IPS-18c (cell line): ENCODE measurements around the gene ESR1.
"Not testable (repeated sequence)": the region's sequence is repeated elsewhere in the genome, so short reads cannot be mapped to it uniquely, and the experiment has no call there.

Experiments
- H3K4me3 ChIP-seq: 2 replicates; pipeline ENCODE4 v1.7.0; 2013; ENCODE audit warnings: low read depth, mild to moderate bottlenecking, low read length, moderate library complexity; ENCODE audit not compliant: insufficient read depth
- H3K9me3 ChIP-seq: one replicate; pipeline ENCODE4 v1.6.1; 2013; ENCODE audit warnings: mild to moderate bottlenecking, low read length, moderate library complexity; ENCODE audit not compliant: control insufficient read depth, insufficient read depth

Gene ESR1

DNA sequence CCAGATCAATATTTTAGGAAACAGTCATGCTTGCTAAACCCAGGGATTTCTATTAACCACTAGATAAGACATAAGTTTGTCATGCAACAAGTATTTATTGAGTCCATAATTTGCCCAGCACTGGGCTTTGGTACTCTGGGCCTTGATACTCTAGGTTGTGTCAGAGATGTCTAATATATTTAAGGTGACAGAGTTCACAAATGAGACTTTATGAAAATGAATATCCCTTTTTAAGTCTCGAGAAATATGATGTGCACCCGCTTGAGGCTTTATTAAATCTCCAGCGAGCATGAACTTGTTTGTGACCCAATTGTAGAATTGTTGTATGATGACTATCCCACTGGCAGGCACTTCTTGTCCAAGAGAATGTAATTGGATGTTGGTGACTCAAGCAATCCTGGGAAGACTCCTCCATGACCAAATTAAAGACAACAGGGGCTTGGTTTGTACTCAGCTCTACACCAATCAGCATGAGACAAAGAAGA lies 109.2 kb downstream of the ESR1 start:
- Histone ChIP-seq H3K4me3 (no peak overlapping the region), H3K9me3 (no peaks in the 10 kb centered on the region)

DNA sequence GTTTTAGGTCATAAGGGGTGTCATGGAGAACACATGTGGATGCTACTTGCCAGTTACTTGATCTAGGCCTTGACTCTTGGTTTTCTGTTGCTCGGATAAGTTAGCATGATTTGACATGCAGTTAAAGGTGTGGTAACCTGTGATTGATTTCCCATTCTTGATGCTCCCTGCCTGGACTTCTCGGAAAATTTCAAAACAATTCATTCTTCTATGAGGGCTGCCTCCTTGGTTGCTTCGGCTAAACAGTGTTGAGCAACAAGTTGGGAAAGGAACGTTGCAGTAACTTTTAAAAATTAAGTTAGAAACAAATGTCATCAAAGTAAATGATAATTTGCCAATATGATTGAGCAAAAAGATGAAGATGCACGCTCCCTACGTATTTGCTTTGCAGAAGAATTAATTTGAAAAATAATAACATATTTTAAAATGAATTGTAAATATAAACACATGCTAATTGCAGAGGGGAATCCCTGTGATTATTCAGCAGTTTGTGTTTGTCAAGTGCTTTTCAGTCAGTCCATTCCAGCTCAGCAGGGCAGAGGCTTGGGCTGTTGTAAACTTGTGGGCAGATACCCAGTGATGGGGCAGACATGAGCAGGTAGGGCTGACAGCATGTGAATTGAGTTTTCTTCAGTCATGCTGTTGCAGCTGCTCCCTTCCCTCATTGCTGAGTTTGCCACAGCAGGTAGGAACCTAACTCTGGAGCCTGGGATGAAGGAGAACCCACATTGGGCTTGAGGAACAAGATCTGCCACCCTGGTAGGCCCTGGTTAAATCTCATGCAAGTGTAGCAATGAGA lies 110.2 kb downstream of the ESR1 start:
- H3K4me3 ChIP-seq = no peak overlapping the region
- no peaks in the 10 kb centered on the region for H3K9me3 ChIP-seq

DNA sequence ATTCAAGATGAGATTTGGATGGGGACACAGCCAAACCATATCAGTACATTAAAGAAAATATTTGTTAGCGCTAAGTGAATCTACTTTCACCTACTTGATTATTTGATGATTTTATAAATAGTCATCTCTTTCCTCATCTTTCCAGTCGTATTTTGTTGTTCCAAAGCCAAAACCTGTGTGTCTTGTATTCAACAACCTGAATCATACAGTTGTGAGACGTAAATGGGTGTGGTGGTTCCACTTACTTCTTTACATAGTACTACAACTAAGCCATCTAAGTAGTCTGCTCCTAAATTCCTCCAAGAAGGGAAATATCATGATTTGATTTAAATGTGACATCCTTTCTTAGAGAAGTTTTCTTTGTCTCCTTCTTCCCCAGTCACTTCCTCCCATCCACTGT lies 132.8 kb downstream of the ESR1 start:
- no peaks in the 10 kb centered on the region for H3K9me3 ChIP-seq
- no peak overlapping the region for H3K4me3 ChIP-seq

DNA sequence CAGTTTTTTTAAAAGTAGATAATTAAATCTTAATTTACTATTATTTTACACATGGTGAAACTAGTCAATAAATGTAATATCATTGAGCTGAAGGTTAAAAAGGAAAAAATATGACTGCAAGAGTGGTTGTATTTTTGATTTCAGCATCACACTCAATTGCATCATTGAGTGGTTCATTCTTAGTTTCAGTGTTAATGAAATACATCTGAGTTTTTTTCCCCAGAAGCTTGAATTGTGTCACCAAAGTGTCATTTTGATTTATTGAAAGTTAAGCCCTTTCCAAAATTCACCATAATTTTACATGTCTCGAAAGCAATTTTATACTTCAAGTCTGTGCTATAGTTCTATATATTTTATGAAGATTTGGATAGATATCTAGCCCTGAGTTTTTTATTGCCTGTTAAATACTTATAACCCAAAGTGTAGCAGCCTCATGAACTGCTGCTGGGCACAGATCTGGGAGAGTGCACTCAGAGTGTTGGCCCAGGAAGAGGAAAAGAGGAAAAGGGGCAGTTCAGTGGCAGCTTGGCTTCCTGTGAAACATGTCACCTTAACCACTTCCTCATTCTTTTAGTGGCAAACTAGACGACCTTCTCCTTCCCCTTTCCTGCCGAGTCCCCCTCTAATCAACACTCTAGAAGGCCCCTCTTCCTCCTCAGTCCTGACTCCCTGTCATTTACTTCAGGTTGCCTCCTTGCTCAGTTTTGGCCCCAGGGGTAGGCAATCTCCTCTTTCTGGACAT lies 140.7 kb downstream of the ESR1 start:
- Histone ChIP-seq H3K9me3 (no peaks in the 10 kb centered on the region), H3K4me3 (no peak overlapping the region)

DNA sequence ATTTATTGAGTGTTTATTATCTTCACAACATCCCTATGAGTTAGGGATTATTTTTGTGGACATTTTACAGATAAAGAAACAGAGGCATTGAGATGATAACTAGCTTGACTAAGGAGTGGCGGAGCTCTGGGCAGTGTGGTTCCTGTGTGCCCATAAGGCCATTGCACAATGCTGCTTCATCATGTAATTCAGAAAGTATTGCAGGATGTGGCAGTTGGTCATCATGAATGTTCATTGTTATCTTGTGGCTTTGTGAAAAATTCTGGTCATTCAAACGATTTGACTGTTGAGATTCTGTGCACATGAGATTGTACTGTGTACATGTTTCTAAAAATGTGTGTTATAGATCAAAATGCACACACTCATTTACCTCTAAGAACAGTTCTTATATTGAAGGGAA lies 150.8 kb downstream of the ESR1 start:
- no peaks in the 10 kb centered on the region for H3K9me3 ChIP-seq
- H3K4me3 ChIP-seq = no peak overlapping the region

DNA sequence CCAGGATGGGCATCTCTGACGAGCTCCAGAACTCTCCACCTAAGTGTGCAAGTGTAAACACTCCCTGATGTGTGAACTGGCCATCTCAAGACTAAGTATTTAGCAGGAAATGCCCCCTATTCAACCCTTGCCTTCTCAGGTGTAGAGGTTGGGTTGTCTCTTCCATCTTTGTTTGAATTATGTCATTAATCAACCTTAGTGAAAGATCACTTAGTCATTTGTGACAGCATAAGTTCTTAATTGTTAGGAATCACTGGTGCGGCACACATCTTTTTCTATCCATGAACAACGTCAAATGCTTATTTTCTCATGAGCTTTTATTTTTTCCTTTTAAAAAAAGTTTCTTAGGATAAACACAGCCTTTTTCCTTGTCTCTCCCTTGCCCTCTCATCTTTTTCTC lies 151.6 kb downstream of the ESR1 start:
- no peaks in the 10 kb centered on the region for H3K9me3 ChIP-seq

DNA sequence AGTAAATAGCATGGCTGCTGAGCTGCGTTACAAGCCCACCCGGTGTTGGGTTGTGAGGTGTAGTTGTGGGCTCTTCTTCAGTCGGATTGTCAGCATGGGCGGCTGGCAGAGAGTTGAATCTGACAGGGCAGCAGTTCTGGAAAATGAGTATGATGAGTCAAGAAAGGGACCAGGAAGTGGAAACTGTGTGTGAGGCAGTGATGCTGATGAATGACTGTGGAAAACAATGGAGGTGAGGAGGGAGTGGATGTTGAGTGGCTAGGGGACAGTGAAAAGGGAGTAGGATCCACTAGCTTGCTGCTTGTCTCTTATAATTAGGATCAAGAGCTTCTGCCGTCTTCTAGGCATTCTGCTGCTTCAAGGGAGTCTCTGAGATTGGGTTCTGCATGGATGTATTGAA lies 154.3 kb downstream of the ESR1 start:
- no peak overlapping the region for H3K4me3 ChIP-seq

More for the DNA sequence above, 151.6 kb downstream of the ESR1 start:
- no peak overlapping the region for H3K4me3 ChIP-seq

DNA sequence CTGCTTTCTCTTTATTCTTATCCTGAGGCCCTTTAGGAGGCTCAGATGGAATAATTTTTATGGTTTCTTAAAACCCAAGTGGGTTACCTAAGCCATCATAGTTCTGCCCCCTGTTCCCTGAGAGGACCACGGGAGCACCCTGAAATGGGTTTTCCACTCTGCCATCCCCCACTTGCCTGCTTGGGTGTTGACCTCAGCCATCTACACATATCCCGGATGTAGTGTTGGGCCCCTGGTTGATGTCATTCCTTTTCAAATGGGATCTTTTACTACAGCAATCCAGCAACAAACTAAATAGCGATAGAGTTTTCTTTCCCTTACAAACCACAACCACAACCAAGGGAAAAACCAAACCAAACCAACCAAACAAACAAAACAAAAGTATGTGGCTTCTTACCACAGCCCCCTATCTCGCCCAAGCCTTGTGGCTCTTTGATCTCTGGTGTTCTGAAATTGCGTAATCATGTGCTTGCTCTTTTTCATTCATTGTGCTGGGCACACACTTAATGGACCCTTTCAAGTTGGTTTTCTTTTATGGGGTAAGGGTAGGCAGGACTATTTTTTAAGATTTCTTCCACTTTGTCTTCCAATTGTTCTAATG lies 154.9 kb downstream of the ESR1 start:
- no peak overlapping the region for H3K4me3 ChIP-seq
- no peaks in the 10 kb centered on the region for H3K9me3 ChIP-seq

More for the DNA sequence above, 154.3 kb downstream of the ESR1 start:
- H3K9me3 ChIP-seq = no peaks in the 10 kb centered on the region

DNA sequence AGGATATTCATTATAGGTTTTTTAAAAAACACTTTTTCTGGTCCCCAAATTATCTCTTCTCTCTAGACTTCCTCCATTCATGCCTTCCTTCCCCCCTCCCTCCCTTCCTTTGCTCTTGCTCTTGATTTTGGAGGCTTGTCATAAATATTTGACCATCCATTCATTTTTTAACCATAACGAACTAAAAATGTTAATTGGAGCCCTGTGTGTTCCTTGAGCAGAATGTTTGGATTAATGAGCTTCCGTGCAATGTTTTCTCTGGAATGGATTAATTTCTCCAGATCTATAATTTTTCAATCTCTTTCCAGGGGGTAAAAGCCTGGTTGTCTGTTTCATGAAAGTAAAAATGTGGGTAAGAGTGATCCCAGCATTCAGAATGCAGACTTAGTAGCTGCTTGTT lies 155.5 kb downstream of the ESR1 start:
- Histone ChIP-seq H3K4me3 (no peak overlapping the region), H3K9me3 (no peaks in the 10 kb centered on the region)

DNA sequence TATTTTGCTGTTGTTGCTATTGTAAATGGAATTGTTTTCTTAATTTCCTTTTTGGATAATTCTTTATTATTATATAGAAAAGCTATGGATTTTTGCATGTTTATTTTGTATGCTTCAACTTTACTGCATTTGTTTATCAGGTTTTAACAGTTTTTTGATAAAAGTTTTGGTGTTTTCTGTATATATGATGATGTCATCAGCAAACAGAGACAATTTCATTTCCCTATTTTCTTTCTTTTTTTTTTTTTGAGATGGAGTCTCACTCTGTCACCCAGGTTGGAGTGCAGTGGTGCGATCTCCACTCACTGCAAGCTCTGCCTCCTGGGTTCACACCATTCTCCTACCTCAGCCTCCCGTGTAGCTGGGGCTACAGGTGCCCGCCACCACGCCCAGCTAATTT lies 156.9 kb downstream of the ESR1 start:
- H3K9me3 ChIP-seq = not testable (repeated sequence)

DNA sequence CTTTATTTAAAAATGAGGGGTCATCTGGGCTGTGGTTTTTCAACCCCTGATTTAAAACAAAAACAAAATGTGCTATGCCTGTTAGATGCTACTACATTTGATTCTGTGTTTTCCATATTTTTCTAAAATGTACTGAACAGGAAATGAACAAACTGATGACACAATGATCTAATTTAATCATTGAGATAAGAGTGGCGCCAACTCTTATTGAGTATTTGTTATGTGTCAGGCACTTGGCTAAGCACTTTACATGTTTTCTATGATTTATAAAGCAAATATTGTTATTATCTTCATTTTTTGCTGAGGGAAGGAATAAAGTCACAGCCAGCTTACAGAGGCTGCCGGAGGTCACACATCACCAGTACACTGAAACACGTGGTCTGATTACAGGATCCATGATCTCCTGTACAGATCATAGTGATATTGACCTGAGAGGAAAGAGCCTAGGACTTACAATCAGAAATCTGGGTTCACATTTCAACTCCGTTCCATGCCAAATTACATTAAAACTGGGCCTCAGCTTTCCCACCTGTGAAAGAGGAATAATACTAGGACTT lies 166.7 kb downstream of the ESR1 start:
- Histone ChIP-seq H3K4me3 (no peak overlapping the region), H3K9me3 (no peaks in the 10 kb centered on the region)

More for the DNA sequence above, 156.9 kb downstream of the ESR1 start:
- not testable (repeated sequence) for H3K4me3 ChIP-seq

DNA sequence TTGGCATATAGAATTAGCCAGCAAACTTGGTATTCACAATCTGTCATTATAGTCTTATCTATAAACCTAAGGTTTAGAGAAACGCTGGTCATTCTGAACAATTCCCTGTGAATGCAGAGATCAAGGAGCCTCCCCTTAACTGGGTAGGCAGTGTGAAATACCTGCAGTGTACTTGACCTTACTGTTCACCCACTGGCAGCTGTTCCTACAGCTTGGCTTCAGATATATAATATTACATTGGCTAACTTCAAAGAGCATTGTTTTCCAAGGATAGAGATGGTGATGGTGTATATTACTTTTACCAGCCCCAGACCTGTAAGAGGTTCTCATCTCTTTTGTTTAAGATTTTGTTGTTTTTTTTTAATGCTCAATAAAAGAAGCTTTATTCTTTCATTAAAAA lies 168.3 kb downstream of the ESR1 start:
- Histone ChIP-seq H3K4me3 (no peak overlapping the region), H3K9me3 (no peaks in the 10 kb centered on the region)

DNA sequence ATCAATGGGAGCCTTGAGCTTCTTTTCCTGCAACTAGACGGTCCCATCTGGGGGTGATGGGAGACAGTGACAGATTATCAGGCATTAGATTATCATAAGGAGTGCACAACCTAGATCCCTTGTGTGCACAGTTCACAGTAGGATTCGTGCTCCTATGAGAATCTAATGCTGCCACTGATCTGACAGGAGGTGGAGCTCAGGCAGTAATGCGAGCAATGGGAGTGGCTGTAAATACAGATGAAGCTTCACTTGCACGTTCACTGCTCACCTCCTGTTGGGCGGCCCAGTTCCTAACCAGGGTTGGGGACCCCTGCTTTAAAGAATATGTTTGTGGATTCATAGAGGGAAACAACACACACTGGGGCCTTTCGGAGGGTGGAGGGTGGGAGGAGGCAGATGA lies 180.7 kb downstream of the ESR1 start:
- not testable (repeated sequence) for H3K4me3 ChIP-seq, H3K9me3 ChIP-seq

DNA sequence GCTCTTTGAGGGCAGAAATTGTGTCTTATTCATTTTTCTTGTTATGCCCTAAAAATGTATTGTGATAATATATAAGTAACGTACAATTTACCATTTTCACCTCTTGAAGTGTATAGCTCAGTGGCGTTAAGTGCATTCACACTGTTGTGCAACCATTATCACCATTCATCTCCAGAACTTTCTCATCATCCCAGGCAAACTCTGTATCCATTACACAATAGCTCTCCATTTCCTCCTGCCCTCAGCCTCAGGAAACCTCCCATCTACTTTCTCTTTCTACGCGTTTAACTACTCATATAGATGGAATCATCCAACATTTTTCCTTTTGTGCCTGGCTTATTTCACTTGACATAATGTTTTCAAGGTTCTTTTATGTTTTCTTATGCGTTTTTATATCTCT lies 184.6 kb downstream of the ESR1 start:
- Histone ChIP-seq H3K9me3 (no peaks in the 10 kb centered on the region), H3K4me3 (no peak overlapping the region)

DNA sequence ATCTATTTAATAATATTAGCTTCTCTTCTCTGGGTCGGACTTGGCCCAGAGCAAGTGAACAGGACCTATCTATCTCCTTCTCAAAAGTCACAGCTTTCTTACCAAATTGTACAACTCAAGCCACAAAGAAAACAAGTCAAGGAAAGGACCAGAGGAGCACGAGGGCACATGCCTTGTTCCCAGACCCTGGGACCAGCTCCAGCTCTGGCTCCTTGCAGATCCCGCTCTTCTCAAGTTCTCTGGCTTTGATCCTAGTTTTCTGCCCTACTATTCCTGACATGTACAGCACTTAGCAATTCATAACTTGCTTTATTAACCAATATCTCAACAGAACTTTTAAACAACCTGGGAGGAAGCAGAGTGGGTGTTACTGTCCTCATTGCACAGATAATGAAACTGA lies 185.9 kb downstream of the ESR1 start:
- Histone ChIP-seq H3K9me3 (no peaks in the 10 kb centered on the region), H3K4me3 (no peak overlapping the region)

DNA sequence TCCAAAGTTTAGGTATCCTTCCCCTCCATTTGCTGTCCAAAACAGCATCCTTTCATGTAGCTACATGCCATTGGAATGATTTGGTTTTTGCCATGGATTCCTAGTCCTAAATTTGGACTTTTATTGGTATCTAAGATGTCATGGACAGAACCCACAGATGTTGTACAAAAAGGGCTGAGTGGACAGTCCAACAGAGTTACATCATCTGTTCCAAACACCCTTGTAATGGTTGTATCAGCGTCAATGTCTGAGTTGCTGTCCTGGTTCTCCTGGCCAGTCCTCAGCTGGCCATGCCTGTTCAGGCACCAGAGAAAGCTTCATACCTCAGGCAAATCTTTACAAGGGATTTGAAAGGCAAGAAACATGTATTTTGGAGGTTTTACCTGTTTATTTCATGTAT lies 191.3 kb downstream of the ESR1 start:
- H3K4me3 ChIP-seq = no peak overlapping the region
- no peaks in the 10 kb centered on the region for H3K9me3 ChIP-seq

DNA sequence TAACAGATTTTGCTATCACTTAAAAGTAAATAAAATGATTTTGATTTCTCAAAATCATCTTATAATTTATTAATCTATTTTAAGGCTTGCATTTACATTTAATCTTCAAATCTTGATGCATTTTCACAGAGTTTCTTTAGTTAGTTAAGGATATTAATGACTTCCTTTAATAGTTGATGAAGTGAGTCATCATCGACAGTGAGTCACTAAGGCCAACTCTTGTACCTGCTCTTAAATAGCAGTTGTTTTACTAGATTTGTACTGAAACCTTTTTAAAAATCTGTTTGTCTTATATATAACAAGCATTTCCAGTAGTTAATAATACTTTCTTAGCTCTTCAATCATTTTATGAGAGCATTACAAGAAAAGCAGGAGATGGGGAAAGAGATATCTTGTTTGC lies 191.7 kb downstream of the ESR1 start:
- H3K9me3 ChIP-seq = no peaks in the 10 kb centered on the region
- no peak overlapping the region for H3K4me3 ChIP-seq

DNA sequence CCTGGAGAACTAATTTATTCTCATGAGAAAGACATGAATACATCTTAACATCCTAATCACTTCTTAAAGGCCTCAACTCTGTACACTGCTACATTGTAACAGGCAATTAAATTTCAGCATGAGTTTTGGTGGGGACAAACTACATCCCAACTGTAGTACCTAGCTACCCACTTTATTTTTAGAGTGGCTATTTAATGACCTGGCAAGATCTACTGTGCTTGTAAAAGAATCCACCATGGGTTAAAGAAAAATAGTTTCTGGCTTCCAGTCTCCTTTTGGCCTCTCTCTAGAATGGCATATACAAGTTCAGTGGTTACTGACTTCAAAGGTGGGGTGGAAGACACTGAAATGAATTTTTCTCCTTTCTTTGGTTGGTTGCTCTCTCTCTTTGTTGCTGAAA lies 193.9 kb downstream of the ESR1 start:
- no peak overlapping the region for H3K4me3 ChIP-seq
- no peaks in the 10 kb centered on the region for H3K9me3 ChIP-seq
